ENCODE data around the gene P4HA3.
A peak's percentile ranks its signal among the peaks of the same experiment; 100 is the strongest.
"Not testable (repeated sequence)": the region's sequence is repeated elsewhere in the genome, so short reads cannot be mapped to it uniquely, and the experiment has no call there.

Gene P4HA3

GRCh38 chr11:74311352-74311926 lies at the start of gene P4HA3:
Gene P4HA3, minus strand, starts transcription at chr11:74311640. Its CDS starts 29 bp downstream, at chr11:74311611.
- no peaks in the 10 kb centered on the region for H3K4me1 ChIP-seq (ENCODE audit: insufficient read depth, low read length)
- no peak within 1 kb of the TSS for H3K27ac ChIP-seq (ENCODE audit: low read depth, low read length)
- H3K9me3 ChIP-seq (ENCODE audit: low read length), result no peaks in the 10 kb centered on the region
- H3K27me3 ChIP-seq (ENCODE audit: control insufficient read depth in 1 of 2, insufficient read depth in 2 of 2, low read length in 2 of 2), result no peaks in the 10 kb centered on the region
- H3K9ac ChIP-seq (ENCODE audit: low read length), result no peak within 1 kb of the TSS
- peak within 1 kb of the TSS in 1 of 2 donors; percentile 53 for H3K4me3 ChIP-seq (ENCODE audit: low read depth in 1 of 2, low read length in 2 of 2)
- no peaks in the 10 kb centered on the region for H3K36me3 ChIP-seq (ENCODE audit: insufficient read depth, low read length)

- Histone ChIP-seq H3K27ac (ENCODE audit: low read depth, low read length) (no peak overlapping the region), H3K27me3 (ENCODE audit: control insufficient read depth in 1 of 2, insufficient read depth in 2 of 2, low read length in 2 of 2) (no peaks in the 10 kb centered on the region), H3K4me1 (ENCODE audit: insufficient read depth, low read length) (no peaks in the 10 kb centered on the region), H3K36me3 (ENCODE audit: insufficient read depth, low read length) (no peaks in the 10 kb centered on the region), H3K9ac (ENCODE audit: low read length) (no peak overlapping the region), H3K9me3 (ENCODE audit: low read length) (no peaks in the 10 kb centered on the region), H3K4me3 (ENCODE audit: low read depth in 1 of 2, low read length in 2 of 2) (no peak overlapping the region)
These were observed 46.0 kb upstream of the P4HA3 start for GRCh38 chr11:74357449-74357848.

- Histone ChIP-seq H3K36me3 (ENCODE audit: insufficient read depth, low read length) (no peaks in the 10 kb centered on the region), H3K9ac (ENCODE audit: low read length) (no peak overlapping the region), H3K9me3 (ENCODE audit: low read length) (no peaks in the 10 kb centered on the region), H3K4me3 (ENCODE audit: low read depth in 1 of 2, low read length in 2 of 2) (no peak overlapping the region), H3K27ac (ENCODE audit: low read depth, low read length) (no peak overlapping the region), H3K27me3 (ENCODE audit: control insufficient read depth in 1 of 2, insufficient read depth in 2 of 2, low read length in 2 of 2) (no peaks in the 10 kb centered on the region), H3K4me1 (ENCODE audit: insufficient read depth, low read length) (no peaks in the 10 kb centered on the region)
These were observed 44.2 kb upstream of the P4HA3 start for GRCh38 chr11:74355626-74356025.

GRCh38 chr11:74354036-74354435 lies 42.6 kb upstream of the P4HA3 start:
- Histone ChIP-seq H3K36me3 (ENCODE audit: insufficient read depth, low read length) (no peaks in the 10 kb centered on the region), H3K9me3 (ENCODE audit: low read length) (no peaks in the 10 kb centered on the region), H3K27me3 (ENCODE audit: control insufficient read depth in 1 of 2, insufficient read depth in 2 of 2, low read length in 2 of 2) (no peaks in the 10 kb centered on the region), H3K27ac (ENCODE audit: low read depth, low read length) (no peak overlapping the region), H3K9ac (ENCODE audit: low read length) (no peak overlapping the region), H3K4me1 (ENCODE audit: insufficient read depth, low read length) (no peaks in the 10 kb centered on the region), H3K4me3 (ENCODE audit: low read depth in 1 of 2, low read length in 2 of 2) (no peak overlapping the region)

GRCh38 chr11:74347381-74347780 lies 35.9 kb upstream of the P4HA3 start:
- Histone ChIP-seq H3K4me1 (ENCODE audit: insufficient read depth, low read length) (no peaks in the 10 kb centered on the region), H3K9ac (ENCODE audit: low read length) (no peak overlapping the region), H3K4me3 (ENCODE audit: low read depth in 1 of 2, low read length in 2 of 2) (no peak overlapping the region), H3K27ac (ENCODE audit: low read depth, low read length) (no peak overlapping the region), H3K36me3 (ENCODE audit: insufficient read depth, low read length) (peaks cover 5% of the 10 kb centered on the region), H3K9me3 (ENCODE audit: low read length) (no peaks in the 10 kb centered on the region), H3K27me3 (ENCODE audit: control insufficient read depth in 1 of 2, insufficient read depth in 2 of 2, low read length in 2 of 2) (no peaks in the 10 kb centered on the region)

GRCh38 chr11:74345420-74345819 lies 34.0 kb upstream of the P4HA3 start:
- Histone ChIP-seq H3K27me3 (ENCODE audit: control insufficient read depth in 1 of 2, insufficient read depth in 2 of 2, low read length in 2 of 2) (no peaks in the 10 kb centered on the region), H3K4me1 (ENCODE audit: insufficient read depth, low read length) (no peaks in the 10 kb centered on the region)

GRCh38 chr11:74341921-74342320 lies 30.5 kb upstream of the P4HA3 start:
- Histone ChIP-seq H3K9ac (ENCODE audit: low read length) (no peak overlapping the region), H3K9me3 (ENCODE audit: low read length) (no peaks in the 10 kb centered on the region), H3K36me3 (ENCODE audit: insufficient read depth, low read length) (peaks cover 5% of the 10 kb centered on the region), H3K27me3 (ENCODE audit: control insufficient read depth in 1 of 2, insufficient read depth in 2 of 2, low read length in 2 of 2) (no peaks in the 10 kb centered on the region), H3K4me3 (ENCODE audit: low read depth in 1 of 2, low read length in 2 of 2) (no peak overlapping the region), H3K4me1 (ENCODE audit: insufficient read depth, low read length) (no peaks in the 10 kb centered on the region), H3K27ac (ENCODE audit: low read depth, low read length) (no peak overlapping the region)

More at GRCh38 chr11:74345420-74345819, 34.0 kb upstream of the P4HA3 start:
- Histone ChIP-seq H3K9ac (ENCODE audit: low read length) (no peak overlapping the region), H3K9me3 (ENCODE audit: low read length) (no peaks in the 10 kb centered on the region), H3K27ac (ENCODE audit: low read depth, low read length) (no peak overlapping the region), H3K36me3 (ENCODE audit: insufficient read depth, low read length) (peaks cover 5% of the 10 kb centered on the region), H3K4me3 (ENCODE audit: low read depth in 1 of 2, low read length in 2 of 2) (no peak overlapping the region)

GRCh38 chr11:74339619-74340018 lies 28.2 kb upstream of the P4HA3 start:
- Histone ChIP-seq H3K9me3 (ENCODE audit: low read length) (no peaks in the 10 kb centered on the region), H3K4me3 (ENCODE audit: low read depth in 1 of 2, low read length in 2 of 2) (no peak overlapping the region), H3K36me3 (ENCODE audit: insufficient read depth, low read length) (peaks cover under 1% of the 10 kb centered on the region), H3K27me3 (ENCODE audit: control insufficient read depth in 1 of 2, insufficient read depth in 2 of 2, low read length in 2 of 2) (no peaks in the 10 kb centered on the region), H3K9ac (ENCODE audit: low read length) (no peak overlapping the region), H3K27ac (ENCODE audit: low read depth, low read length) (no peak overlapping the region), H3K4me1 (ENCODE audit: insufficient read depth, low read length) (no peaks in the 10 kb centered on the region)

- no peaks in the 10 kb centered on the region for H3K9me3 ChIP-seq (ENCODE audit: low read length)
- no peaks in the 10 kb centered on the region for H3K27me3 ChIP-seq (ENCODE audit: control insufficient read depth in 1 of 2, insufficient read depth in 2 of 2, low read length in 2 of 2)
- H3K4me1 ChIP-seq (ENCODE audit: insufficient read depth, low read length), result no peaks in the 10 kb centered on the region
- H3K27ac ChIP-seq (ENCODE audit: low read depth, low read length), result no peak overlapping the region
- H3K36me3 ChIP-seq (ENCODE audit: insufficient read depth, low read length), result no peaks in the 10 kb centered on the region
- H3K9ac ChIP-seq (ENCODE audit: low read length), result no peak overlapping the region
- H3K4me3 ChIP-seq (ENCODE audit: low read depth in 1 of 2, low read length in 2 of 2), result no peak overlapping the region
These were observed 27.5 kb upstream of the P4HA3 start for GRCh38 chr11:74338963-74339362.

GRCh38 chr11:74333193-74333592 lies 21.8 kb upstream of the P4HA3 start:
- Histone ChIP-seq H3K4me1 (ENCODE audit: insufficient read depth, low read length) (no peaks in the 10 kb centered on the region), H3K9me3 (ENCODE audit: low read length) (no peaks in the 10 kb centered on the region), H3K27ac (ENCODE audit: low read depth, low read length) (no peak overlapping the region)

GRCh38 chr11:74332291-74332690 lies 20.9 kb upstream of the P4HA3 start:
- Histone ChIP-seq H3K9me3 (ENCODE audit: low read length) (no peaks in the 10 kb centered on the region), H3K4me1 (ENCODE audit: insufficient read depth, low read length) (no peaks in the 10 kb centered on the region), H3K27me3 (ENCODE audit: control insufficient read depth in 1 of 2, insufficient read depth in 2 of 2, low read length in 2 of 2) (no peaks in the 10 kb centered on the region), H3K36me3 (ENCODE audit: insufficient read depth, low read length) (no peaks in the 10 kb centered on the region), H3K9ac (ENCODE audit: low read length) (no peak overlapping the region), H3K27ac (ENCODE audit: low read depth, low read length) (no peak overlapping the region), H3K4me3 (ENCODE audit: low read depth in 1 of 2, low read length in 2 of 2) (no peak overlapping the region)

More at GRCh38 chr11:74333193-74333592, 21.8 kb upstream of the P4HA3 start:
- Histone ChIP-seq H3K36me3 (ENCODE audit: insufficient read depth, low read length) (no peaks in the 10 kb centered on the region), H3K4me3 (ENCODE audit: low read depth in 1 of 2, low read length in 2 of 2) (no peak overlapping the region), H3K27me3 (ENCODE audit: control insufficient read depth in 1 of 2, insufficient read depth in 2 of 2, low read length in 2 of 2) (no peaks in the 10 kb centered on the region), H3K9ac (ENCODE audit: low read length) (no peak overlapping the region)

GRCh38 chr11:74331000-74331399 lies 19.6 kb upstream of the P4HA3 start:
- not testable (repeated sequence) for H3K9ac ChIP-seq (ENCODE audit: low read length); H3K36me3 ChIP-seq (ENCODE audit: insufficient read depth, low read length); H3K27me3 ChIP-seq (ENCODE audit: control insufficient read depth in 1 of 2, insufficient read depth in 2 of 2, low read length in 2 of 2); H3K27ac ChIP-seq (ENCODE audit: low read depth, low read length); H3K9me3 ChIP-seq (ENCODE audit: low read length); H3K4me3 ChIP-seq (ENCODE audit: low read depth in 1 of 2, low read length in 2 of 2)
- peaks cover 12% of the 10 kb centered on the region for H3K4me1 ChIP-seq (ENCODE audit: insufficient read depth, low read length)

Data from muscle layer of colon (tissue), 2 donors.